Neutrophil (primary cell): ENCODE measurements around the gene CFAP54.

ENCODE experiments used
- H3K27ac ChIP-seq: fragments of 200-600 bp; sonication (generic); 2 replicates; pipeline ENCODE4 v1.5.1; 2016; ENCODE audit warnings: mild to moderate bottlenecking, moderate library complexity
- H3K27me3 ChIP-seq: fragments of 200-600 bp; sonication (generic); 2 replicates; pipeline ENCODE4 v1.6.0; 2016; ENCODE audit warnings: mild to moderate bottlenecking
- H3K36me3 ChIP-seq: fragments of 200-600 bp; sonication (generic); 2 replicates; pipeline ENCODE4 v1.5.1; 2017
- H3K4me1 ChIP-seq, 2 experiments: fragments of 200-600 bp in 1 of 2; sonication (generic) in 1 of 2; 1 replicate in 1 of 2; 2 replicates in 1 of 2; pipeline versions ENCODE4 v1.5.1 to v1.6.1; 2013 to 2016; ENCODE audit warnings: low read depth in 1 of 2, low read length in 1 of 2, mild to moderate bottlenecking in 1 of 2, moderate library complexity in 1 of 2; ENCODE audit not compliant: control insufficient read depth in 1 of 2, insufficient read depth in 1 of 2
- H3K4me3 ChIP-seq, 2 experiments: fragments of 200-600 bp in 1 of 2; sonication (generic) in 1 of 2; 1 replicate in 1 of 2; 2 replicates in 1 of 2; pipeline ENCODE4 v1.5.1; 2013 to 2016; ENCODE audit warnings: low read depth in 1 of 2, low read length in 1 of 2, mild to moderate bottlenecking in 1 of 2, moderate library complexity in 1 of 2
- H3K9me3 ChIP-seq: fragments of 200-600 bp; sonication (generic); 2 replicates; pipeline ENCODE4 v1.5.1; 2016
- TF ChIP-seq, protein P1 (sequence below): fragments of 200-600 bp; sonication (generic); IDR thresholded peaks from 2 replicates; pipeline ENCODE4 v1.5.1; 2016; ENCODE audit warnings: antibody characterized with exemption

Gene CFAP54

DNA sequence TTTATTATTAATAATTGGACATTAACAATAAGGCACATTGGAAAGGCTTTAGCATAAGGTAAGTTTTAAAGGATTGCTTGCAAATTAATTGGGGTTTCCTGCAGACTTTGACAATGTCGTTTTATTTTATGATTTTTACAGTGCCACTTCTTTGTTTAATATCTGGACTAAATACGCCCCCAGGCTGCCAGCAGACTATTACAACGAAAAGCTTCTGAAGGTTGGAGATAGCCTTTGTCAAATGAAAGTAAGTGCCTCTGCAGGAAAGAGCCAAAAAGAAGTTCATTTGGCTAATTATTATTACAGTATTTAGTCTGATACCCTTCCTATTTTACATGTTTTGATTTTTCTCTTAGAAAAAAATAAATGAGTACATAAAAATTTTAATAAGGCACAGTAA, 11.3 kb downstream of the CFAP54 start:
- Histone ChIP-seq H3K36me3 (no peaks in the 10 kb centered on the region), H3K9me3 (no peaks in the 10 kb centered on the region), H3K4me3 (peak overlapping the region; percentile 26 to 48), H3K27ac (peak overlapping the region; percentile 97), H3K4me1 (peaks cover 33 to 56% of the 10 kb centered on the region in 2 experiments), H3K27me3 (no peaks in the 10 kb centered on the region)
- TF ChIP-seq, protein P1, sequence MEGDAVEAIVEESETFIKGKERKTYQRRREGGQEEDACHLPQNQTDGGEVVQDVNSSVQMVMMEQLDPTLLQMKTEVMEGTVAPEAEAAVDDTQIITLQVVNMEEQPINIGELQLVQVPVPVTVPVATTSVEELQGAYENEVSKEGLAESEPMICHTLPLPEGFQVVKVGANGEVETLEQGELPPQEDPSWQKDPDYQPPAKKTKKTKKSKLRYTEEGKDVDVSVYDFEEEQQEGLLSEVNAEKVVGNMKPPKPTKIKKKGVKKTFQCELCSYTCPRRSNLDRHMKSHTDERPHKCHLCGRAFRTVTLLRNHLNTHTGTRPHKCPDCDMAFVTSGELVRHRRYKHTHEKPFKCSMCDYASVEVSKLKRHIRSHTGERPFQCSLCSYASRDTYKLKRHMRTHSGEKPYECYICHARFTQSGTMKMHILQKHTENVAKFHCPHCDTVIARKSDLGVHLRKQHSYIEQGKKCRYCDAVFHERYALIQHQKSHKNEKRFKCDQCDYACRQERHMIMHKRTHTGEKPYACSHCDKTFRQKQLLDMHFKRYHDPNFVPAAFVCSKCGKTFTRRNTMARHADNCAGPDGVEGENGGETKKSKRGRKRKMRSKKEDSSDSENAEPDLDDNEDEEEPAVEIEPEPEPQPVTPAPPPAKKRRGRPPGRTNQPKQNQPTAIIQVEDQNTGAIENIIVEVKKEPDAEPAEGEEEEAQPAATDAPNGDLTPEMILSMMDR: no peak

DNA sequence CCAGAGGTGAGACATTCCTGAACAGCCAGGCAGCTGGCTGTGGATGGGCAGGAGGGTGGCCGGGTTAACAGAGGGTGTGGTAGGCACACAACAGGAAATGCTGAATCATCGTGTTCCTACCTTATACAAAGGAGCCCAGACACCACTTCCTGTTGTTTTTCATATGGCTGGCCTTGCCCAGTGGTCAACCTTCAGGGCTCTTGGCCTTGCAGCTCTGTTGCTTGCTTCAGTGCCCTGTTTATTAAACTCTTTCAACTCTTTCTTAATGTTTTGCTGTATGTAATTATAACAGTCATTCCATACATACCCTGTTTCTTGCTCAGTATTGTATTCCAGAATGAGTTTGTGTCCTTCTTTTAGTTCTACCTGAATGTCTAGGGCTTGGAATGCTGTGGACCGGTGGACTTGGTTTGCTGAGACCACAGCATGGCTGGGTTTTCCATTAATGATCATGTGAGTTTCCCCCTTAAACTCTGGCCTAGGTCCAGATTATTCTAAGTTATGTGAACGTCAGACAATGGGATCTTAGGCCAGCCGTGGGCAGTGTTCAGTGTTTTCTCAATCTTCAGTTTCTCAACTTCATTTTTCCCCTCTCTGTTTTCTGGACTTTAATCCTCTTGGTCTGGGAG, 11.9 kb downstream of the CFAP54 start:
- H3K27me3 ChIP-seq: no peaks in the 10 kb centered on the region
- peak overlapping the region; percentile 97 for H3K27ac ChIP-seq
- H3K9me3 ChIP-seq: no peaks in the 10 kb centered on the region
- H3K36me3 ChIP-seq: no peaks in the 10 kb centered on the region
- peak overlapping the region; percentile 26 to 48 for H3K4me3 ChIP-seq
- TF ChIP-seq, protein P1: no peak
- peaks cover 33 to 51% of the 10 kb centered on the region in 2 experiments for H3K4me1 ChIP-seq

DNA sequence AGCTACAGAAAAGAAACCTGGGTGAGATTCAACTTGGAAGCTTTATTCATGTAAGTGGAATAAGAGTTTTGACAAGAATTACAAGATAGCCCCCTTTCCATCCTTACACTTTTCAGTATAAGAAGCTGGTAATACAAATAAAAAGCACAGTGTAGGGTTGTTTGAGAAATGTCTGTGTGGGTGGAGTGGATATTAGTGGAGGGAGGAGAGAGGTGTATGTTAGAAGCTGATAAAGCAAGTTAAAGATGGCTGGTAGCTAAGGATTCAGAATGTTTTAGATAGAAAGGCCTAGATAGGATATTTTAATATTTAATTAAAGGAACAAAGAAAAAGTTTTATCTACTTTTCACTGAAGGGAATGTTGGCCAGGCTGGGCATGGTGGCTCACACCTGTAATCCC, 12.5 kb downstream of the CFAP54 start:
- Histone ChIP-seq H3K27ac (peak overlapping the region; percentile 97), H3K4me1 (peaks cover 33 to 50% of the 10 kb centered on the region in 2 experiments), H3K27me3 (no peaks in the 10 kb centered on the region), H3K4me3 (peak overlapping the region in 1 of 2 experiments; percentile 48), H3K36me3 (no peaks in the 10 kb centered on the region), H3K9me3 (no peaks in the 10 kb centered on the region)
- TF ChIP-seq, protein P1: no peak

DNA sequence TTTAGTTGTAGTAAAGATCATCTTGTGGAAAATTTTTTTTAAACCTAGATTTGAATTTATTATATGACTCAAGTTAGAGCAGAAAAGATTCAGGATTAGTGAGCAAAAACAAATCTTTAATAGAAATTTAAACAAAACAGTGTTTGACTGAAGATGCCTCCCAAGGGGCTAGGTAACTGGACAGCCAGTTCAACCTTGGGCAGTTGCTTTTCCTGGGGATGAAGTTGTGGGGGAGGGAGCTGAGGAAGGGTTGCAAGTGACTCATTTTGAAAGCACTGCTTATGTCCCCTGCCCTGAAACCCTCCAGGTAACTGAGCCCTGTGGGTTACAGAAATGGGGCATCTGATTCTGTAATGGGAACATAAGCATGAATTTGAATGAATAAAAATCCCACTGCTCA, 13.1 kb downstream of the CFAP54 start:
- H3K27ac ChIP-seq: peak overlapping the region; percentile 97
- TF ChIP-seq, protein P1: no peak

DNA sequence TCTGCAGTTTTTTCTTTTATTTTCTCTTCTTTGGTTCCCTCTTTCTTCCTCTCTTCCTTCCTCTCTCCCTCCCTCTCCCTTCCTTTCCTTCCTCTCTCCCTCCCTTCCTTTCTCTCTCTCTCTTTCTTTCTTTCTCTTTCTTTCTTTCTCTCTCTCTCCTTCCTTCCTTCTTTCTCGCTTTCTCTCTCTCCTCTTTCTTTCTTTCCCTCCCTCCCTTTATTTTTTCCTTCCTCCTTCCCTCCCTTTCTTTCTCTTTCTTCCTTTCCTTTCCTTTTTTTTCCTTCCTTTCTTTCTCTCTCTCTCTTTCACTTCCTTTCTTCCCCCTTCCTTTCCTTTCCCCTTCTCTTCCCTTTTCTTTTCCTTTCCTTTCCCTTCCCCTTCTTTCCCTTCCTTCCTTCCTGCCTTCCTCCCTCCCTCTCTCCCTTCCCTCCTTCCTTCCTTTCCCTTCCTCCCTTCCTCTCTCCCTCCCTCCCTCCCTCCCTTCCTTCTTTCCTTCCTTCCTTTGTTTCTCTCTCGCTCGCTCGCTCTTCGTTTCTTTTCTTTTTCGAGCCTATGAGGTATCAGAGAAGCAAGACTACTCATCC, 13.7 kb downstream of the CFAP54 start:
- Histone ChIP-seq H3K27ac (peak overlapping the region; percentile 97), H3K27me3 (no peaks in the 10 kb centered on the region), H3K36me3 (no peaks in the 10 kb centered on the region), H3K4me1 (peaks cover 33 to 50% of the 10 kb centered on the region in 2 experiments), H3K9me3 (no peaks in the 10 kb centered on the region), H3K4me3 (peak overlapping the region in 1 of 2 experiments; percentile 48)
- TF ChIP-seq, protein P1: no peak

More for the DNA sequence above, 13.1 kb downstream of the CFAP54 start:
- Histone ChIP-seq H3K27me3 (no peaks in the 10 kb centered on the region), H3K9me3 (no peaks in the 10 kb centered on the region), H3K36me3 (no peaks in the 10 kb centered on the region), H3K4me1 (peaks cover 33 to 50% of the 10 kb centered on the region in 2 experiments), H3K4me3 (peak overlapping the region in 1 of 2 experiments; percentile 48)
